HG03066 (cell line): ENCODE measurements around the gene SEMA3B.

Source experiments
- ATAC-seq: cut with Tn5 transposase; IDR thresholded peaks from one replicate; pipeline ENCODE4 v1.9.1; 2021; ENCODE audit warnings: low read depth; ENCODE audit not compliant: unreplicated experiment

The SEMA3B gene

DNA sequence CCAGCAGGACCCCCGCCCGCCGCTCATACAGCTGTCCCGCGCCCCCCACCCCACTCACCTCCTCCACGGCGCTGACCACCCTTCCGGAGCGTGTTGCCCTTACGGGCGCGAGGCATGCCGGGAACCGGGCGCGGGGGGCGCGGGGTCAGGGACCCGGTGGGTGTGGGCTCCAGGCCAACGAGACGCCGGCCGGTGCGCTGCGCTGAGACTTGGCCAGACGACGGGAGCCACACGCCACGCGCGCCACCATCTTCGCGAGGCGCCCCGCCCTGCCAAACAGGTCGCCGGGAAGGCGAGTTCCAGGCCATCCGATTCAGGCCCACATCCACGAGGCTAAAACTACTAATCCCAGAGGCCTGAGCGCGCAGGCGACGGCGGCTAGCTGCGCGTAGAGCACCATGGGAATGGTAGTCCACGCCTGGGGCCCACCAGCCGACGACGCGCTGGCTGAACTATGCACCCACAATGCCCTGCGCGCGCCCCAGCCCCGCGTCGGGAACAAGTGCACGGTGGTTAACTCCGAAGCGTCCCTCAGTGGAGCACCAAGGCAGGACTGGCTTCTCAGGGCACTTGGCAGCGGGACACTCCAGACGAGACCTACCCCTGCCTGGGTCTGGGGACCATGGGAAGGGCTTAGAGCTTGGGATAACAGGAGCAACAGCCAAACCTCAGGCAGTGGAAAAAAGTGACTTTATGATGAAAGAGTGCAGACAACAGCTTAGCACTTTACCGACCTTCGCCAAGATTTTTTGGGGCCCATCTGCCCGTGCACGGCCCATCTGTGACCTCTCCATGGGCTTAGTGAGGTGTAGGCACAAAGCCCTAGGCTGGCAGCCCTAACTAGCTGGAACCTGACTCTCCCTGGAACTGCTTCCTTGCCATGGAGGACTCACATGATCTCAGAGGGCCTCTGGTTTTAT is 23.5 kb downstream of the SEMA3B start, which contains the start of gene IFRD2:
TSS of gene IFRD2 (minus strand) at position 271 of the 920 bp plus-strand sequence. CDS start at position 116, 155 bp downstream.
- ATAC-seq = peak; percentile 97

DNA sequence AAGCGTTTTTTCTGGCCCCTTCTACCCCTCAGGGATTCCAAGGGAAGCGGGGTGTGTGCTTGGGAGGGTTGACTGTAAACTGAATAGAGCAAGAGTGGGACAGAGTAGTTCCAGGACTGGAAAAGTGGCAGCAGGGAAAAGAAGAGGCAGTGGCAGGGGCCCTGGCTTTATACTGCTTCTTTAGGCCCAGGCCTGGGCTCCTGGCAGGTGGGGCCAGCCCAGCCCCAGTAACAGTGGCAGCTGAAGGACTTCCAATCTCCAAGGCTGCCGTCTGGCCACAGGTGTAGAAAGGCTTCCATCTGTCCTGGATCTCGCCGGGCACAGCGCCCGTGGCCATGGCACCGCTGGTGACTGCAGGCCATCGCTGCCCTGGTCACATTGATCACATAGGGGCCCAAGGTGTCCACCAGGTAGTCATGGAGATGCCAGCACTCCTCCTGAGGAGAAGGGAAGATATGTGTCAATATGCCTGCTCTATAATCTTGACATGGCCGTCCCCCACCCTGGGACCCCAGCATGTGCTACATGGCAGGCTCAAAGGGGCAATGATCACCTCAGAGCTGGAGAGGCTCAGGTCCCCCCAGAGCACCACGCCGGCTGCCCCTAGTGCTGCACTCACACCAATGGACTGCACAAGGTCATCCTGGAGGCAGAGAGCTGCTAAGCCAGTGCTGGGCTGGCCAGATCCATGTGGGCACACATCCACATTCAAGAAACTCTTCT is 24.3 kb downstream of the SEMA3B start:
- ATAC-seq = no peak

DNA sequence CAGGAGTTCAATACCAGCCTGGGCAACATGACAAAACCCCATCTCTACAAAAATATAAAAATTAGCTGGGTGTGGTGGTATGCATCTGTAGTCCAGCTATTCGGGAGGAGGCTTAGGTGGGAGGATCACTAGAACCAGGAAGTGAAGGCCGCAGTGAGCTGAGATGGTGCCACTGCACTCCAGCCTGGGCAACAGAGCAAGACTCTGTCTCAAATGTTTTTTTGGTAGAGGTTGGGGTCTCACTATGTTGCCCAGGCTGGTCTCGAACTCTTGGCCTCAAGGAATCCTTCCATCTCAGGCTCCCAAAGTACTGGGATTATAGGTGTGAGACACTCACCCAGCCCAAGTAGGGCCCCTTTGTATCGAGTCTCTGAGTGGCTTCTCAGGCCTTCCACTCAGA is 25.1 kb downstream of the SEMA3B start:
- ATAC-seq = no peak

DNA sequence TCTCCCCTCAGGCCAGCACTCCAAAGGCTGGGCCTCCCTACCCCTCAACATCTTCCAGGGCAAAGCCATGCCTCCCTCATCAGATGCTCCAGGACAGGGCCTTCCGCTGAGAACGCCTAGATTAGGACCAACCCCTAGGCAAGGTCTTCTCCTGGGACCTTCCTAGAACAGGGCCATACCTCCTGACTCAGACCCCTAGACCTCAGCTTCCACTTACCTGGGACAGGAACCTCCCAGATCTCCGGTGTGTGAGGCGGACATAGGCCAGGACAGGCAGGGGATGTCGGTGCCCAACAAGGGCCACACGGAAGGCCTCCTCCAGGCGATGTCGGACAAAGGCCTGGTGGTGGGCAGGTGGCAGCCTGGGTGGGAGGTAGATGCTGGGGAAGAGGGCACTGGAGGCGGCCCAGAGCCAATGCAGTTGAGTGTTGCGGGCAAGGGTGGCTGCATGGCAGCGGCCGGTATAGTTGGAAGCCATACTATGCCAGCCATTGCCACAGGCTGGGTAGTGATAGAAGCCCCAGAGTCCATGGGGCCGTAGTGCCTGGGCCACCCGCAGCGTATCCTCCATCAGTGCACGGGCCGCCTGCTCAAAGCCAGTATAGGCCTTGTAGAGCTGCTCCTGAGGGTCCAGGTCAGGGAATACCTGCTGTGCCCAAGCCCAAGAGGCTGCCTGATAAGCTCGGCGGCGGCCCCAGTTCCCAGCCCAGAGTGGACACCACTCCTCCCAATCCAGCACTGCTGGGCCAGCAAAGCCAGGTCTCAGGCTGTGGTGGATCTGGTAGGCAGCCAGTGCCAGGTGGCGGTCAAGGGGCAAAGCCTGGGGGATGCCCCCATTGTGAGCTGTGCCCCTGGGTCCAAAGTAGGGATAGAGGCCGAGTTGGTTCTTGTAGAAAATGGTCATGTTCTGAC is 25.8 kb downstream of the SEMA3B start:
- no peak for ATAC-seq

DNA sequence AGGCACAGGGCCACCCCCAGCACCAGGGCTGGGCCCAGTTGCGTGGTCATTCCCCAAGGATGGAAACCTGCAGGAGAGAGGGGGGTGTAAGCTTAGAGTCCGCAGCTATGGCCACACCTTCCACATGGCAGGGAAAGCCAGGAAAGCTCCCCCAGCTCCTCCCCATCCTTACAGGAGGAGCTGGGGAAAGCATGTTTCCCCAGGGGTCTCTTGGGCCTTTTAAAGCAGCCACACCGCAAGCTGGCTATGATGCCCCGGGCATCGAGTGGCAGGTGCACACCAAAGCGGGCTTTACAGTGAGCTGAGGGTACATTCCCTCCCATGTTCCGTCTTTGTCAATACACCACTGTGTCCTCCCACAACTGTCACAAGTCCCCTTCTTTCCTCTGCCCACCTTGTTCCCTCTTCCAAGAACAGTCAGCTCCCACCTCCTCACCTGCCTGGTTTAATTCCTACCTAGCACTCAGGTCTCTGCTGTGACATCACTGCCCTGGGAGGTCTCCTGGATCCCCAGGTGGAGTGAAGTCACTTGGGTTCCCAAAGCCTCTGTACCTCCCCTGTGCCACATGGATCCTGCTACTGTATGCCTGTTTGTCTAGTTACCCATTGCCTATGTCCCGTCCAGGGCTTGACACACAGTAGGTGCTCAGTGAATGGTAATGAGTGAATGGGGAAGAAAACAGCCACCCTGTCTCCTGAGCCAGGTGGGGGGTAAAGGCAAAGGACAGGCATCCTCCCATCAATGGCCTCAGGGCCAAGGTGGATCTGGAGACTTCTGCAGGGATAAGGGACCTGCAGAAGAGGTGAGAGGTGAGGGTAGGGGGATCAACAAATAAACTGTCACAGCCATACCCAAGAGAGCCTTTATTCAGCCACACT is 26.8 kb downstream of the SEMA3B start:
- ATAC-seq = no peak

DNA sequence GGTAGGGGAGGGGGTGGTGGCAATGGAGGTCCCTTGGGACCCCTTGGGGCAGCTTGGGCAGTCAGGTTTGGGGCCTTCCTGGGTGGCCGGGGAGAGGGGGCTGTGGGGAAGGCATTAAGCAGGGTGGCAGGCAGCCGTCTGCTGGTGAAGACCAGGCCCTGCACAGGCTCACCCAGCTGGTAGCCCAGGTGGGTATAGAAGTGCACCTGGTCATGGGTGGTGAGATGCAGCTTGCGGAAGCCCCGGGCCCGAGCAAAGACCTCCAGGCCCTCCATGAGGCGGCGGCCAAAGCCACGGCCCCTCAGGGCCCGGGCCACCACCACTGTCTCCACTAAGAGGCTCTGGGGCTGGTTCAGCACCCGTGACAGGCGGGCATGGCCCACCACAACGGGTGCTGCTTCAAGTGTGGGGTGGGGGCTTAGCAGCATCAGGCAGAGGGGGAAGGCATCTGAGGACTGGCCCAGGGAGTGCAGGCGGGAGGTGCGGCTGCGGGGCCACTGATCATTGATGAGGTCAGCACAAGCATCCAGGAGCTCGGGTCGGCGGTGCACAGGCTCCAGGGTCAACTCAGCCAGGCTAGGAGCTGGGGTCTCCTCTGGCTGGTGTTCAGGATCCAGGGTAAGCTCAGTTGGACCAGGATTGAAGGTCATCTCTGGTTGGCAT is 27.9 kb downstream of the SEMA3B start:
- ATAC-seq = no peak

DNA sequence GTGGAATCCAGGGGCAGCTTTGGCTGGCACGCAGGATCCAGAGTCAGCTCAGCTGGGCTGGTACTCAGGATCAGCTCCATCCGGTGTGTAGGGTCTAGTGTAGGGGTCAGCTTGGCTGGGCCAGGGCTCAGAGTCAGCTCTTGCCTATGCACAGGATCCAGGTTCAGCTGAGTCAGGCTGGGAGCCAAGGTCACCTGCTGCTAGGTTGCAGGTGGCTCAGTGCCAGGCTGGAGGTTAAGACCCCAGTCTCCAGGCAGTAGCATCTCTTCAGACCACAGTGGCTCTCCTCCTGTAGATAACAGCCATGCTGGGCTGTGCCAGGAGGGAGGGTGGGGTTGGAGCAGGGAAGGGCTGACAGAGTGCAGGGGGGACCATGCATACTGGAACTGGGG is 28.4 kb downstream of the SEMA3B start:
- ATAC-seq = no peak

DNA sequence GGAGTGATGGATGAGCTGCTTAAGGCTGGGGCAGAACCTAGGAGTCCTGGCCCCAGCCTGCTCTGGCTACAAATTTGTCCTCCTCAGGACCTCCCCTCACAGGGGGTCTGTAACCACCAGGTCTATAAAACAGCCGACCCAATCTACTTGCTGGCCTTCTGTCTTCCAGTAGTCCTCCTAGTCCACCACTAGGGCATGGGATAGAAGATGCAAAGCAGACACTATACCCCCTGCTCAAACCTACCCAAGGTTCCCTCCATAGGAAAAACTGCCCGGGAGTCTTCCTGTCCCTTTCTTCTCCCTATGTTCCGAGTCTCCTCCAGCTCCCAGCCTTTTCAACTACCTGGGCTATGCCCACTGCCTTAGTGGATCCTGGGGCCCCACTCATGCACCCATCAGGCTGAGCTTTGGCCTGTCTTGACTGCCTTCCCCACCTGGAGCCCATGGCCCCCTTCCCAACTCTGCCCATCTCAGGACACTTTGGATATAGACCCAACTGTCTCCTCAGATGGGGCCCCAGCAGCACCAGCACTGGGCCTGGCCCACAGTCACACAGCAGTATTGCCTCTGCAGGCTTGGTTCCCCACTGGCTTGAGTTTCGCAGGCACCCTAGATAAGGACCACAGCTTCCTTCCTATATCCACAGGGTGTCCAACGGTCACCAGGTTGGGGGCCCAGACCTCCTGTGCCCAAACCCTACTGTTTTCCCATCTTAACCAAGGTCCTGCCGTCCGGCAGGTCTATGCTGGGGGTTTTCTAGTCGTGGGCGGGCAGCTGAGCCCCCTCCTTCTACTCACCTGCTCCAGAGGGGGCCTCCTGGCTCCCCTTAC is 29.2 kb downstream of the SEMA3B start:
- ATAC-seq = no peak

DNA sequence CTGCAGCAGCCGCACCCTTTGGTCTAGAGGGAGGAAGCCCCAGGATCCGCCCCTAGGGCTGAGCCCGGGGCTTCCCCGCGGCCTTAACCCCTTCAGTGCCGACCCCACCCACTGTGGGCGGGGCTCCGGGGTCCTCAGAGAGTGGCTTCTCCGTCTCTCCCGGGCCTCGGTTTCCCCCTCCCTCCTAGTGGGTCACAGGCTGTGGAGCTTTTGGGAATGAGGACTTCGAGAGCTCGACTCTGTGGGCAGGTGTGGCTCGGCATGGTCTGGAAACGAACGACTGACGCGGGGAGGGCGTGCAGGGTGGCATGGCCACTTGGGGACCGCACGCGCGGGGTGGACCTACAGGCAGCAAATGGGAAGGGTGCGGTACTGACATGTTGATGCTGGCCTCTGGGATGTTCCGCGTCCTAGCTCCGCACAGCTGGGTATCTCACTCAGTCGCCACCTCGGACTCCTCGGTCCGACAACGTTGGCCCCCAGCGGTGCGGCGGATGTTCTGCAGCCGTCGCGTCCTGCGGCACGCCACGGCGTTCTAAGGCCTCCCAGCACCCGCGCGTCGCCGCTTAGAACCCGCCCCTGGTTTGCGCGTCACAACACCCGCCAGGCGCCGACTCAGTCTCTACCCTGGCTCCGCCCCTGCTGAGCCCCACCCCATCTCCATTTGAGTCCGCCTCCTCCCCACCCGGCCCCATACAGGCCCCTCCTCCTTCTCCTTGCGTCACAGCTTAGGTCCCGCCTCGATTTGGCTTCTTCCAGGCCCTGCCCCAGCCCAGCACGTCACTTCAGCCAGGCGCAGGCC is 30.1 kb downstream of the SEMA3B start, which contains the start of the genes HYAL3 and NAA80:
TSS of gene HYAL3 (minus strand) at position 570 of the 802 bp plus-strand sequence. CDS start 3,803 bp downstream, outside the sequence.
TSS of gene NAA80 (minus strand) at position 570 of the 802 bp plus-strand sequence. CDS start 1,942 bp downstream, outside the sequence.
- ATAC-seq = peak; percentile 86

DNA sequence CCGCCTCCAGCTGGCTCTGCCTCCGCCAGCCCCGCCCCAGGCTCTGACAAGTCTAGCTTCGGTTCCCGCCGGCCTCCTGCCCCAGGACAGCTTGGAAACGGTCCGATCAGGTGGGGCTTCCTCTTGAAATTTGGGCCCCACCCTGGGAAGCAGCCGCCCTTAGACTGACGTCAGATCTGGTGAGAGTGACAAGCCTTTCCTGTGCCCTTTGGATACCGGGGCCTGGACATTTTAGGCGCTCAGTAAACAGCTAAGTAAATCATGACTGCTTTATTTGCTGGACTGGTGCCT is 30.6 kb downstream of the SEMA3B start:
- no peak for ATAC-seq

DNA sequence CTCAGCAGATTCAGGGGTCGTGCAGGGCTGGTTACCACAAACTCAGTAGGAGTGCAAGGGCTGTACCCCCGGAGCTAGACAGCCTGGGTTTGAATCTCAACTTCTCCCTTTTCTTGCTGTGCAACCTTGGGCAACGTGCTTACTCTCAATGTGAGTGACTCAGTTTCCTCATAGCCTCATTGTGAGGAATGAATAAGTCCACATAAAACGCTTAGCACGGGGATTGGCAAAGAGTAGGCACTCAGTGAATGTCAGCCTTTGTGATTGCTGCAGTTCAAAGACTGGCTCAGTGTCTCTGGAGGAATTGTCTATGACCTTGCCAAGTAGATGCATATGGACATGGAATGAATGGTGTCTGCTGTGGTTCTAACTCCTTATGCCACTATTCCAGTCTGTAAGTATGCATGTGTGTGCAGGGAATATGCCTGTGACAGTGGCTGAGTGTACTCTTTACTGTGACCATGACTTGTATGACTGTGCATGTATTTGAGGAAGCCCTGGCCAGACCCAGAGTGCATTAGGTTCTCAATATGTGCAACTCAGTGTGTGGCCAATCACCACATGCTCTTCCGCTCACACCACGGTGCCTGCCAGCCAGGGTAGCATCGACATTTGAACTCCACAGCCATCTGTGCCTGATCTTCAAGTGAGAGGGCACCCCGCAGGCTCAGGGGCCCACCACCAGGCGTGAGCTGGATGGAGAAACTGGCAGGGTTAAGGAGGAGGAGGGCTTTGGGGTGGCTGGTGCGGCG is 31.2 kb downstream of the SEMA3B start:
- no peak for ATAC-seq

DNA sequence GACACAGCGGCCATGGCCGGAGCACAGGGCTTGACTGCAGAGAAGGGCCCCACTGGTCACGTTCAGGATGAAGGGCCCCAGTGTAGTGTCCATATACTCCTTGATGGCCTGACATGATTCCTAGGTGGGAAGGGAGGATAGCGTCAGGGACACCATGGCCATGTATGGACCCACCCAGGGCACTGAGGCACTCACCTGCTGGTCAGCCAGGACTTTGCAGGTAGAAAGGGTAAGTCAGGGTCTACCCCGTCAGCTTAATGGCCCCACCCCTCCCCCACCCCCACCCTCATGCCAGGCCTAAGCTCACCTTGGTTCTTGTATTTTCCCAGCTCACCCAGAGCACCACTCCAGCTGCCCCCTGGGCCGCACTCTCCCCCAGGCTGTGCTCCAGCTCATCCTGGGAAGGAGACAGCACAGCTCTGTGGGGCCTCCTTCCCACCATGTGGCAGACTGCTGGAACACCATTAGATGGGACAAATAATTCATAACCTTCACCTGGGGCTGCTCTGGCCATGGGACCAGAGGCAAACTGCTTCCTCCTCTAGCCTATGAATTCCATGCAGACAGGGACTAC is 31.8 kb downstream of the SEMA3B start:
- ATAC-seq = no peak

DNA sequence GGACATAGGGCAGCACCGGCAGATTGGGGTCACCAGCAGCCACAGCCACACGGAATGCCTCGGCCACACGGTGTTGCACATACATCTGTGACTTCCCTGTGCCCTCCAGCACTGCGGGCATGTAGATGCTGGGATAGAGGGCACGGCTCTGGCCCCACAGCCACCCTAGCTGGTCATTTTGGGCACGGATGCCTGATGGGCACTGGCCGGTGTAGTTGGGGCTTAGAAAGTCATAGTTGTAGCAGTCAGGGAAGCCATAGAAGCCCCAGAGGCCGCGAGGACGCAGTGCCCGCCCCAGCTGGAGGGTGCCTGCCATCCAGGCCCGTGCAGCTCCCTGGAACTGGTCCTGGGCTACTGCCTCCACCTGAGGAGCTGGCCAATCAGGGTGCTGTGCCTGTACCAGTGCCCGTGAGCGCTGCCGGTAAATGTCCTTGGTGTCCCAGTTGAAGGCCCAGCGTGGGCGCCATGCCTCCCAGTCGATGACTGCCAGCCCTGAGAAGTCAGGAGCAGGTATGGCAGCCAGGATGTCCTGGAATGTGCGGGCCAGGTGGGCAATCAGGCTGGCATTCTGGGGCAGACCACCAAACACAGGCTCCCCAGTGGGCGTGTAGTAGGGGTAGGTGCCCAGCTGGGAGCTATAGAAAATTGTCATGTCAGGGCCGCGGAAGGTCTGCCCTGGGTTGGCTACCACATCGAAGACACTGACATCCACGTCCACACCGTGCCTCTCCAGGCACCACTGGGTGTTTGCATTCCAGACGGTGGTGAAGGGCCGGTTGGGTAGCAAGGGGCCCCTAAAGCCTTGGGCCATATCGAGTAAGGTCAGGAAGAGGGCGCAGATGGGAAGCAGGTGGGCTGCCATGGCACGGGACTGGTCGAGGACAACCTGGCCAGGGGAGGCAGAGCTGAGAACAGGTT is 33.4 kb downstream of the SEMA3B start:
- ATAC-seq = no peak

DNA sequence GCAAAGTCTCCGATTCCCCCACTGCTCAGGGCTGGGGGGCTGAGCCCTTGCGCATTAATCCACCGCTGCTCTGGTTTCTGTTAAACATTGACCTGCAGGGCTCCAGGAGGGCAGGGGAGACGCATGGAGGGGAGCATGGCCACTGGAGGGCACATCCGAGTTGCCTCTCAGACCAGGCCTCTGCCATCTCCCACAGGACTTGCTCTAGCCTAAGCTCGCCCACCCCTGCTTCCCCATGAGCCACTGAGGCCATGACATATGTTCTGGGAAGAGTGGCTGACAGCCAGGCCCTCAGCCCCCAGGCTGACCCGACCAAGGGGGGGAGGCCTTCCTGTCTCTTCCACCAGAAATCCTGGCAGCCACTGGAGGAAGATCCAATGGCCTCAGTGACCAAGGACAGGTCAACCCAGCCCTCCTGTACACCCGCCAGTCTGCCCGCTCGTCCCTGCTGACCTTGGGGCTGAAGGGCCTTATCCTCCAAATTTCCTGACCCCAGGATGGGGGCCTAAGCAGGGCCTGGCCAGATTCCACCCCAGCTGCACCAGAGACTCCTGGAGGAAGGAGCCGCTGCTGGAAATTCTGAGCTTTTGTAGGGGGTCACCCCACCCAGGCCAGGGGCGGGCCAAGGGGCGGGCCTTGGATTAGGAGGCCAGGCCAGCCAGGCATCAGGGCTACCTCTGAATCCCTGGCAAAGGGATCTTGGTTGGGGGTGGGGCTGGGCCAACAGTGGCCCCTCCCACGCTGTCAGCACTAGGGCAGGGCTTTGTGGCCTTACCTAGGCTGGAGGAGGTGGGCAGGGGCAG is 34.3 kb downstream of the SEMA3B start, which contains the start of gene HYAL1:
TSS of gene HYAL1 (minus strand) at position 562 of the 803 bp plus-strand sequence. CDS start 618 bp downstream, outside the sequence.
- no peak for ATAC-seq
